Medulla oblongata (tissue), 1 donor: Measurements from ENCODE around the gene RAB29.

Source experiments
- DNase-seq: peaks from one replicate; pipeline ENCODE4 v3.0.0-alpha.2; 2015; ENCODE audit errors: extremely low spot score

Gene RAB29

DNA sequence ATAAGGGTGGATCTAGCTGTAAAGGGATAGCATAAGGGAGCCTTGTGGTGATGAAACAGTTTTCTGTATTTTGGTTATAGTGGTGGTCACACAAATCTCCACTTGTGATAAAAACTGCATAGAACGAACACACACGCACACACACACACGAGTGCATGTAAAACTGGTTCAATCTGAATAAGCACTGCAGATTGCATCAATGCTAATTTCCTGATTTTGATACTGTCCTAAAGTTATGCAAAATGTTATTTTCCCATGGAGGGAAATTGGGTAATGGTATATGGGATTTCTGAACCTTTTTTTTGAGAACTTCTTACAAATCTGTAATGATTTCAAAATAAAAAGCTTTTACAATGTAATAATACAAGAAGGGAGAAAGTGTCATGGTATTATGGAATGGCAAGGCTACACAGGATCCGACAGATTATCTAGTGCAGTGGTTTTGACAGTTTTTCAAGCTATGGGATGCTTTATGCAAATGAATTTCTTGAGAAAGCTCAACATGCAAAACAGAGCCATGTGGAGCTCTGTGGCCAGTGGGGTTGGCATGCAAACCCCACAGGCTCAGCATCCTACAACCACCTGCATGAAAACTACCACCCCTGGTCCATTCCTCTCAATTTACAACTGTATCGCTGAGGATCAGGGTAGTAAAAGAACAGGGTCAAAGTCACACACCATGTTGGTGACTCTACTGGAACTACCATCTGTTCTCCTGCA is 18.9 kb upstream of the RAB29 start:
- DNase-seq = no peak

DNA sequence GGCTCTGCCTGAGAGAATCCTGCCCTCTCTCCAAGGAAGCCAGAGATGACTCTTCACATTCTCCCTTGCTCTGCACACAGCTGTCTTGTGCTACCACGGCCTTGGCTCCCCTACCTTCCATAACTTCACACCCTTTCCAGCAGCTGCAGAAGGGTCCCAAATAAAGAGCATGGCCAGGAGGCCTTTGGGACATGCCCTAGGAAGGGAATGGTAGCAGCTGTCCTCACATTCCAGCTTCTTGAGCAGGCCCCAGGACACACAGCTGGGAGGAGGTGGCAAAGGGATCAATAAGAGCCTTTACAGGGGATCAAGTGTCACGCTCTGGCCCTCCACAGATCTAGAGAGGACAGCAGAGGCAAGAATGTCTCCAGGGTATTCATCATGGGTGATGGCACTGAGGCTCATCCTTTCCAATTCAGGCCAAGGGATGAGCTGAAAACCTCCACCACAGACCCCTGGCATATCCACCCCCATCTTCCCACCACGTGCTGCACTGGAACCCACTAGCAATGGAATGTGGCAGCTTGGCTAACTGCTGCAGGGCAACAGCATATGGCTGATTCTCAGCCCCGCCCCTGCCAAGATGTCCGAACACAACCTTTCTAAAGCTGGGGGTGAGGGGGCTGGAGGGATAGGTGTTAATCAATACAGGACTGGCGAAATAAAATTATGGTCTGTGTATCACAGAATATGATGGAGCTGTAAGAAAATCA is 17.8 kb upstream of the RAB29 start:
- DNase-seq = no peak

DNA sequence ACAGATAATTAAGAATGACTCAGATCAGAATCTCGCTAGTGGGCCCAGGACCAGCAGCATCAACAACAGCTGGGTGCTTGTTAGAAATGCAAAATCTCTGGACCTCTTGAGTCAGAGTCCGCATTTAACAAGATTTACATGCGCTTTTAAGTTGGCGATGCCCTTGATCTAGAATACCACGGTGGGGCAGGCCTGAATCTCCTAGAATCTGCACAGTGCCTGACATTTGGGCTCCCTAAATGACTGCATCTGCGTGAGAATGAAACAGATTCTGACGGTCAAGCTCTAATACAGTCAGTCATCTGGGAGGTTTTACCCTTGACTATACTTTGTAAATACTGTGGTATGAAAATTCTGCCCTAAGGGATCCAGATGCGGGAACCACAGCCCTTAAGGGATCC is 17.2 kb upstream of the RAB29 start:
- peak; percentile 8 for DNase-seq

DNA sequence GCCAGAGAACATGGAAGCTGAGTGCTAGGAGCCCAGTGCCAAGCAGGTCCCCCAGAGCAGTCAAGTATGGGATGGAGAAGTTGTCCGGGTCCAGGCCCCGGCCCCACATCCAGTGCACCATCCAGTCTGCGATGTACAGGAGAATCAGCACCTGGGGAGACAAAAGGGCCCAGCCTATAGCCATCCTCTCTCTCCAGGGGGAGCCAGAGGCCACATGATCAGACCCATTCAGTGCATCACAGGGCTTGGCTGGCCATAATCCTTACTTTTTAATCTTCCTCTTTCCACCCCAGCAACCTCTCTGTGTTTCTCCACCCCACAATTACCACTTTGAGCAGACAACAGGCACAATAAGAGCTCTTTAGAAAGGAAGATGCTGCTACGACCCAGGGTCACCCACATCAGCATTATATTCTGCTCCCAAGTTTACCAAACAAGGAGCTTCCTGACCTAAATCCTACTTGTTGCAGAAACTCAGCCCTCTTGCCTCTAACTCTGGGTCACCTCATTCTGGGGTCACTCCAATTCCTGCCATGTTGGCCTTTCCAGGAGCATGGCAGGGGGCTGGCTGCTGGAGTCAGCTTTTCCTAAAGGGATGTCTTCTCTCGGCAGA is 16.4 kb upstream of the RAB29 start:
- DNase-seq = peak; percentile 92

DNA sequence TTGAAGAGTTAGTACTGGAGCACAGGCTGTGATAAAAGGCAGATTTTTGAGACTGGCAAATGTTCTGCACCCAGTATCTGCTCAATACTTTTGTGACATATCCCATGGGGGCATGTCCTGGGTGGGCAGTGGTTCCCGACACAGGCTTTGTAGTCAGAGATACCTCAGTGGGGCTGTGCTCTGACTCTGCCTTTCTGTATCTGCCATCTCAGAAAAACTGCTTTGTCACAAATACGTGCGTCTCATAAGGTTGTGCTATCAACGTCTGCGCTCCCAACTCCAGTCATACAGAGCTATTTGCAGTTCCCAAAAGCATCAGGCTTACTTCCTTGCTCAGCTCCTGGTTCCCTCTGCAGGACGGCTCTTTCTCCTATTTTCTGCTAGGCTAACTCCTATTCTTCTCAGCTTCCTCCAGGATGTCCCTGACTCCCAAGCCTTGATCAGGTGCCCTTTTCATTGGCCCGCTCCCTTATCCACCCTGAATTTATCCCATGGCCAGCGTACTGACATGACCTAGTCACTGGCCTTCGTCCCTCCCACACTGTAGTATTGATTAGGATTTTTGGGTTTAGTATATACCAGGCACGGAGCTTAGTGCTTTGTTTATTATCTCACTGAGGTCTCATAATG is 12.1 kb upstream of the RAB29 start:
- no peak for DNase-seq

DNA sequence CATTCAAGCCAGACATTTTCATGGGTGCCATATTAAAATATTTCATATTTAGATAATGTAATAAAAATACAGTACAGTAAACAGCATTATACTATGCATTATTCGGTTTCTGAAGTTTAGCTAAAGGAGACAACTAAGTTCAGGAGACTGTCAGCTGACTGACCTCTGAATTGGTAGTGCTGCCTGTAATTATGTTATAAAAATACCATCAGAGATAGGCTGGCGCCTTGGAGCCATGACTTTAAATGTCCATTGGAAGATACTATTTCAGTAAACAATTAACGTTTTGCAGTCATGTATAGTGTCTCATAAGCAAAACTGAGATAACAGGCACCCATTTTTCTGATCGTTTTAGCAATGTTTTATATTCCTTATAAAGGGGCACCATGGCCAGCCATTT is 11.3 kb upstream of the RAB29 start:
- no peak for DNase-seq

DNA sequence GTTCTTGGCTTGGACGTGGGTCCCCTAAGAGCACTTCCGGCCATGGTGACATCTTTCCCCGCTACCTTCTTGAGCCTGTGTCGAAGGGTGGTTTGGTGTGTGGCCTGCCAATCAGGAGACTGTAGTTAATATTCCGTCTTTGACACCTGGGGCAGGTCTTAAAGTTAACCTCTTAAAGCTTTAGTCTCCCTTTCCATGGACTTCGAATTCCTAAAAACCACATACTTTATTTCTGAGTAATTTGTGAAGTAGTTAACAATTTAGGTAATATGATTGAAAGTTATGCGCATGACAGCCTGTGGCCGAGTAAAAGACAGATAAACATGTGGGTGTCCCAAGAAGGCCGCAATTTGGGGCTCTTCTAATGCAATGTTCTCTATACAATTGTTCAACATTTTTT is 10.2 kb upstream of the RAB29 start:
- no peak for DNase-seq

DNA sequence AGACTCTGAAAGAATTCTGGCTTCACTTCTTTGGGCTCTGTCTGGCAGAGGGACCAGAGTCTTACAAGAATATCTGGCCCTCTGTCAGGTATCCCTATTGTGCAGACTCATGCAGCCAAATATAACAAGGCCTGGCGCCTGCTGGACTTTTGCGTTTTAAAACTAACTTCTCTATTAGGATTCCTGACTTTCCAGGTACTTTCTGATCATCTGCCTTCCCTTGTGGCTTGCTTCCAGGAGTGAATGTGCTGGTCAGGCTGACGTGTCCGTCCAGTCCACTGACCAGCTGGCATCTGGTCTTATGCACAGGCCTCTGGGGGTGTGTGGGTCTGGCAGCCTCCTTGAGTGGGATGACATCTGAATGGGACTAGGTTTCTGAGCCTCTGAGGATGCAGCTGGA is 8.6 kb upstream of the RAB29 start:
- DNase-seq = peak; percentile 36

DNA sequence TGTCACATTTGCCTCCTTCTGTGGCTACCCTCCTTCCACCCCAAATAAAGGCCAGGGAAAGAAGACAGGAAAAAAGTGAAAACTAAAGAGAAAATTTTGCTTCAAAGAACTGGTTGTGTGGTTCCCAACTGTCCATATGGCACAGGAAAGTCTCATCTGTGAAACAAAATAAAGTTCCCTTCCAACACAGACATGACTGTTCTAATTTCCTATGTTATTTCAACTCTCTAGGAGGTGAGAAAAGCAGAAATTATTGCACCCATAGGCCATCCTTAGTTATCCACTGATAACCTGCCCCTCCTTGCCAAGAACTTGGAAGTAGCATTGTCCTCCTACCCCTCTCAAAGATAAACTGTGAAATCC is 8.1 kb upstream of the RAB29 start:
- no peak for DNase-seq

DNA sequence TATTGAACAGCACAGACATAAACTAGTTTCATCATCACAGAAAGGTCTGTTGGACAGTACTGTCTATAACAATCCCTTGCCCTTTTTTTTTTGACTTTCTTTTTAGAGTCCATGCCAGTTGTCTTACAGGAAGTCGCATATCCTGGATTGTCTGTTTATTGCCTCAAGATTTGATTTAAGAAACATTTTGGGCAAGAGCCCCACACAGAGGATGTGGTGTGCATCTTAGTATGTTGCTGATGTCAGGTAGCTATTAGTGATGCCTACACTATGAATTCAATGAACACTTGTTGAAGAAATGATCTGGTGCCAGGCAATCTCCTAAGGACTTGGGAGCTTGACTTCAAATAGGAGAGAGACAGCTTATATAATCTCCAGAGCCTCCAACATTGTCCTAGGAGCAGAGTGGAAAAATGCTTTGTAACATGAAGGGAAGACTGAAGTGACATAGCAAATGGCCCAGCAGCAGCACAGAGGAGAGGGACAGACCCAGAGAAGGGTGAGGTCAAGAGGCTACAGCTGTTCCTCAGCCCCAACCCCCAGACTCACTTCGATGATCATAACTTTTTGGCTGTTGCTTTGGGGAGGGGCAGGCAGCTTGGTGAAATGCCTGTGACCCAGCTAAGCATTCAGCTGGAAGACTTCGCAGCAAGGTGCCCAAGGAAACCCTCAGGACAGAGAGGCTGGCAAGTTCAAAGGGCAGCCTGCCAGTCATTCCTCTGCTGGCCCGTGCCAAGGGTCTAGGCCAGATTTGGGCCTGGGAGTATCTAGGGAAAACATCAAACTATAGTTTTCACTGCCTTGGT is 7.5 kb upstream of the RAB29 start:
- no peak for DNase-seq

DNA sequence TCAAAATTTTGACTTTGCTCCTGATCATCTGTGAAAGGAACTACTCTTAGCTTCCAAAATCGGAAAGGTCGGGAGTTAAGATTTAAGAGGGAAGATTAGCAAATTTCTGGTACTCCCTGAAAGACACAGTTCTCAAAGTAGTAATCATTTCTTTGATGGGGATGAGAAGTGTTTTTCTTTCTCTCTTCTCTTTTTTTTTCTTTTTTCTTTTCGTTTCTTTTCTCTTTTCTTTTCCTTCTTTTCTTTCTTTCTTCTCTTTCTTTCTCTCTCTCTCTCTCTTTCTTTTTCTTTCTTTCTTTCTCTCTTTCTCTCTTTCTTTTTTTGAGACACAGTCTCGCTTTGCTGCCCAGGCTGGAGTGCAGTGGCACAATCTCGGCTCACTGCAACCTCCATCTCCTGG is 5.1 kb upstream of the RAB29 start:
- DNase-seq = no peak

DNA sequence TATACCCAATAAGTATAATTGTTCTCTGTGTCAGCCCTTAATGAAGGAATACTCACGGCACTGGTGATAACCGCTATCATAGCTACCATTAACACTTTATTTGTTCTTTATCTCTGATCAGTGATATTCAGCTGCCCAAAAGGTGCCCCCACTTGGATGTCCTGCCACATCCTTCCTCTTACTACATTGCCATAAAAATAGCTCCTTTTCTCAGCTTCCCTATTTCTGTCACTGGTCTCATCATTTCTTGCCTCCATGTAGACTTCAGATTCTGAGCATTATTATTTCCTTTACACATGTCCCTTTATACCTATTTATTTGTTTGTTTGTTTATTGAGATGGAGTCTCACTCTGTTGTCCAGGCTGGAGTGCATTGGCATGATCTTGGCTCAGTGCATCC is 2.7 kb upstream of the RAB29 start:
- DNase-seq = peak; percentile 54

DNA sequence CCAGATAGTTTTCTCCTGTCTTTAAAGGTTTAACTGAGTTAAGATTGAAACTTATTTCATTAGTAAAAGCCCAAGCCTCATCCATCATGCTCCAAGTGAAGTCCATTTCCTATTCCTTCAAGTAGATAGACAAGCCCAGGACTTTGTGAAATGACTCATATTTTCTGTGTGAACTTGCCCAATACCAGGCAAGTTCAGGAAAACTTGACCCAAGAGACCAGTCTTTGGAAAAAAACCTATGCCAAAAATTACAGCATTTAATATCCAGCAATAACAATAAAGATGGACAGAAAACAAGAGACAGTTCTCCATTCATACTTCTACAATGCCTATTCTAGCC is 405 bp upstream of the RAB29 start:
- no peak for DNase-seq

DNA sequence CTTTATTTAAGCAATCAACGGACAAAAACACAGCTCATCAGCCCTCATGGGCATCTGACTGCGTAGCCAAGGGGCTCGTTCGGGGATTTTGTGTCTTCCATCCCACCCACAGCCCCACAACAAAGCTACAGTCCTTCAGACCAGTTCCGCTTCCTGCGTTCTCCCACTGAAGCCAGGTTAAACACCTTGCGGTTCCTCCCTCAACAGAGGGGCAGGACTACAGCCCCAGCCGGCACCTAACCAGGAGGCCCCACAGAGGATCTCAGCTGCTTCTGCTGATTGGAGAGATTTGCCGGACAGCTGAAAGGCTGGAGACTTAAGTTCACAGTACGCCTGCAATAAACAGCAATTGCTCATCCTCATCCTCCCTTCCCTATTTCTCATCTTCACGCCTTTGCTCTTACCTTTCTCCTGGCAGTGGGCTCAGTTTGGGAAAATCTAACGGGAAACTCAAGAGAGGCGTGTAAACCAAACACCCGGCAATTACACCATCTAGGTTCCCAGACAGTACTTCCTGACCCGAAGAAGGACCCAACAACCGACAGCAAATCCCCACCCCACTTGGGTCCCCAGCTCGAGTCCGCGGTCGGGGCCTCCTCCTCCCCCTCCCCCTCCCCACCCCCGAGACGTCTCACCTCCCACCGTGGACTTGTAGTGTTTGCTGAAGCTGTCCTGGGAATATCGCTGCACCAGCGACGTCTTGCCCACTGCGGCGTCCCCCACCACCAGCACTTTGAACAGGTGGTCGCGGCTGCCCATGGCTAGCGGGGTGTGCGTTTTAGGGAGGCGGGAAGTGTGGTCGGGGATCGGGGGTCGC is 876 bp downstream of the RAB29 start:
- peak; percentile 21 for DNase-seq

DNA sequence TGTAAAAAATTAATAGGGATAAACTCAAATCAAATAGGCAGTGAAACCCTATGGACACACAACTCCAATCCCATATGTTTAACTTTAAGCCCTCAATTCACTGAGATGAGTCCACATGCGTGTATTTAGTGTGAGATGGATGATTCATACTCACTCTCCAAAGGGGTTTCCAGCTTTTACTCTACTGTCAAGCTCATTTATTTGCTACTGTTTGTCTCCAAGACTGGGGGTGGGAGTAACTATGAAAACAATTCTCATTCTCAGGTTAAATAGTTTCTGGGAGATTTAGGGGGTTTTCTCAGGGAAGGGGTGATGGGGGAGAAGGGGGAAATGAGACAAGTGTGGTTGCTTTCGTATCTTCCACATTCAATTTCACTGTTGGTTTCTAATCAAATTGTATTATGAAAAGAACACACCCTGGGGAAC is 2.7 kb downstream of the RAB29 start:
- no peak for DNase-seq

DNA sequence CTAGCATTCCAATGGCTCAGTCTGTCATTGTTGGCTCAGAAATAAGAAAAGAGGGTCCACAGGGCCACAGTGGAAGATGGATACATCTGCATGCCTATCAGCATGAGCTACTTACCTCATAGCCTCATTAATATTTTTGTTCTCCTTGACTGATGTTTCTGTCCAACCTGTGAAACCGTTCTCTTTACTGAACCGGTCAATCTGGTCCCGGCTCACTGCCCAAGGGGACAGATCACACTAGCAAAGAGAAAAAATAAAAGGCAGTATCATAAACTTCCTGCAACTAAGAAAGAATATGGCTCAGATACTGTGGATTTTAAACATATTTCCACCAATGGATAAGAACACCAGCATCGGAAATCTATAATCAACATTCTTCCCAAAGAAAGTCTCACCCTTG is 4.7 kb downstream of the RAB29 start:
- no peak for DNase-seq

DNA sequence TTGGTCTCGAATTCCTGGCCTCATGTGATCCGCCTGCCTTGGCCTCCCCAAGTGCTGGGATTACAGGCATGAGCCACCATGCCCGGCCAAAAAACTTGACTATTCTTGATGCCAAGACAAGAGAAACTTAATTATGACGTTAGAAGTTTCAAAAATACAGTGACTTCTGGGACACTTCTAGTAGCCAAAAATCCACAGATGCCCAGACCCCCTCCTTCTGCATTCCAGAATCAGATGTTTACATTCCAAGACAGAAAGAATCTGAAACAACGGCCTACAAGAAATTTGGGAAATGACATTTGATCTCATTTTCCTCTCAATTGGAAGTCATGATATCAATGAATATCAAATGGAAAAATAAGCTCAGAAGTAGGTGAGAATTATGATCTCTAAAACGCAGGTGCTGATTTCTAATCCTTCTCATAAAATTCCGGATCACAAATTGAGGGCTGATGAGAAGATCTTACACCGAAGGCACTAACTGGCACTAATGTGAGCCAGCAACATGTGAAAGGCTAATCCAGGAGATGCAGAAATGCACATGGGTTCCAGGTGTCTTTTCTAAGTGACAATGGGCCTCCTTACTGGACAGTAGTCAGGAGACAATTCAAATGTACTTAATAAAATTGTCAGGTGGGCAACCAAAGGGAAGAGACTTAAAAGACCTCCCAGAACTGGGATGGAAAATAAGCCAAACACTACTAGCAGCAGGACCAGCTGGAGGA is 5.5 kb downstream of the RAB29 start:
- no peak for DNase-seq

DNA sequence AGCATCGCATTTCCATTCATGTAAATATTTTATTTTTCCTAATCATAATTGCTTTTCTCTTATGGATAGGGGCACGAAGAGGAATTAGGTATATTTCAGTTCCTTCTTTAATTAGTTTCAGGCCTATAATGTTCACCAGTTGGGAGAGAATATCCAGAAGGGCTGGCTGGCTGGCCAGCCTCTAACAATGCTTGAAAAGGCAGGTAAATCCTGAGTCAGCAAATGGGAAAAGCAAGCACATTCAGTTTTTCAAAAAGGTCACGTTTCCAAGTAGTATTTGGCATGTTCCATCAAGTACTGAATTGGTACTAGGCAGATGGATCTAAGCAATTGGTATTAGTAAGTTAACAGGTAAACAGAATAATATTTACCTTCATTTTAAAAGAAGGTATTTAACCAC is 8.0 kb downstream of the RAB29 start:
- DNase-seq = no peak

DNA sequence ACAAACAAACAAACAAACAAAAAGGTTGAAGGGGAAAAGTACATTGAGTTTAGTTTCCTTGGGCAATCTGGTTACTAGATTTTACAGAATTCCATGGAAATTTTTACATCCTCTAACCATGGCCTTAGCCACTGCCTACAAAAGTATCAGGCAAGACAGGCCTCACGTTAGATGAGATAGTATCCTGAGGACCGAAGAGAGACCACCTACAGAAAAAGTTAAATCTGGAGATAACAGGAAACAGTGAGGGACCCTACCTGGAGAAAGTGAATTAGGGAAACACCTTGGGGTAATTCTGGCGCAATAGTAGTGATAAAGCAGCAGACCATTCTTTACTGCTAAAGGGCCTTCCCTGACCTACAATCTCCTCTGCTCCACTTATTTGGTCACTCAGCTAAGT is 8.7 kb downstream of the RAB29 start:
- DNase-seq = no peak

DNA sequence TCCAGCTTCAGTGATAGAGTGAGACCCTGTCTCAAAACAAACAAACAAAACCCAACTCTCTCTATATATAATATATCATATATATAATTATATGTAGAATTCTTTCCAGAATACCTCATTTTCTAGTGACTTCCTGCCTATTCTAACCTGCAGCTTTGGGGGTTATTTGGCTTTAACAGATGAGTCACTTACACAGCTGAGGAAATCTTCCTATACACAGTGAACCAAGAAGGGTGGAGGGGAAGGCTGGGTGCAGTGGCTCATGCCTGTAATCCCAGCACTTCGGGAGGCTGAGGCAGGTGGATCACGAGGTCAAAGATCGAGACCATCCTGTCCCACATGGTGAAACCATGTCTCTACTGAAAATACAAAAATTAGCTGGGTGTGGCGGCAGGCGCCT is 9.2 kb downstream of the RAB29 start:
- DNase-seq = no peak

DNA sequence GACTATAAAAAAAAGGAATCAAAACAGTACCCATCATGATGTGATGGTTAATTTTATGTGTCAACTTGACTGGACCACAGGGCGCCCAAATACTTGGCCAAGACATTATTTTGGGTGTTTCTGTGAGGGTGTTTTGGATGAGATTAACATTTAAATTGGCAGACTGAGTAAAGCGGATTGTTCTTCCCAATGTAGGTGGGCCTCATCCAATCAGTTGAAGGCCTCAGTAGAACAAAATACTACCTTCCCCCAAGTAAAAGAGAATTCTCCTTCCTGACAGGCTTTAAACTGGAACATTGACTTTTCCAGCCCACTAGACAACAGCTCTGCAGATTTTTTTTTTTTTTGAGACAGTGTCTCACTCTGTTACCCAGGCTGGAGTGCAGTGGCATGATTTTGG is 10.7 kb downstream of the RAB29 start:
- no peak for DNase-seq
